Measurements from ENCODE around the gene INHA.

INHA gene

DNA sequence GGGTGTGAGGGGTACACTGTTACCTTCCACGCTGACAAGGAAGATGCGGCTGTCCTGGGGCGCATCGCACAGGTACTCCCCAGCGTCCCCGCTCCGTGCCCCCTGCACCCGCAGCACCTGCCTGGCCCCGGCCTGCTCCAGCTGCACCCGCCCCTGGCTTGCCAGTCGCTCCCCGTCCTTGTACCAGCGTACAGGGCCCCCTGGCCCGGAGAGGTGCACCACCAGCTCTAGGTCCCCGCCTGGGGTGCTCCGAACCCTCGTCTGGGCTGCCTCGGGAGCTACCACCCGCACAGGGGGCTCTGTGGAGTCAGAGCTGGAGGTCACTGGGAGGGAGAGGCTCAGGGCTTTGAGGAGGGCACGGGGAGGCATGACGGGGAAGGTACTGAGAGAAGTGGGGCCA lies 14.8 kb upstream of the INHA start:
- no peak for DNase-seq (ENCODE audit: insufficient read length, low spot score)
- FAIRE-seq, result no peak

DNA sequence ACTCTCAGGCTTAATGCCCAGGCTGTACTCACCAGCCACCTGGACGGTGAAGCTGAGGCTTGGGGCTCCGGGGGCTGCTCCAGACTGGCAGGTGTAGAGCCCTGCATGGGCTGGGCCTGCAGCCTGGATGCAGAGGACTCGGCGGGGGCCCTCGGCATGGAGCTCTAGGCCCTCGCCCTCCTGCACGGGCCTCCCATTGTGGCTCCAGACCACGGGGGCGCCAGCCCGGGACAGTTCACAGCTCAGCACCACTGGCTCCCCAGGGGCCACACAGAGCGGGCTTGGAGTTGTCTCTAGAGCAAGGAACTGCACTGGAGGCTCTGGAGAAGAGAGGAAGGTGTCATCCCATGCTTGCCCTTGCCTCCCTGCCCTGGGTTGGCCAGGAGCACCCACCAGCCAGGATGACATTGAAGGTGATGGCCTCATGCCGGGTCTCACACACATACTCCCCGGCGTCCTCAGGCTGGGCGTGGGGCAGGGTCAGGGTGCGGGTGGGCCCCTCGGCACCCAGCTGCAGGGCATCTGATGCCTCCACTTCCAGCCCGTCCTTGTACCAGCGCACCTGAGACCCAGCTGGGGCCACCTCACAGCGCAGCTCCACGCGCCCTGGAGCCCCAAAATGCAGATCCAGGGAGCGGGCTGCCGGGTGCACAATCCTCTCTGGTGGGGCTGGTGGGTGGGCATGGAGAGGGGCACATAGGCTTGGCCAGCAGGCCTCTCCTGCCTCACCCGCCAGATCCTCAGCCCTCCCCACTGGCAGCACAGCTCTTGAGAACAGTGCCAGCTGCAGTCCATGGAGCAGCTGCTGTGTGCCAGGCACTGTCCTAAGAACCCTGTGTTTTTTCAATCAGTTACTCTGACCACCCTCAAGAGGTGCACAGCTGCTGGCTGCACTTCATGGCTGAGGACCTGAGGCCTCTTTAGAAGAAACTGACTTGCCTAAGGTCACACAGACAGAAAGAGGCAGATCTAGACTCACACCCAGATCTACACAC lies 14.0 kb upstream of the INHA start:
- DNase-seq (ENCODE audit: insufficient read length, low spot score) (no peak), FAIRE-seq (no peak)

DNA sequence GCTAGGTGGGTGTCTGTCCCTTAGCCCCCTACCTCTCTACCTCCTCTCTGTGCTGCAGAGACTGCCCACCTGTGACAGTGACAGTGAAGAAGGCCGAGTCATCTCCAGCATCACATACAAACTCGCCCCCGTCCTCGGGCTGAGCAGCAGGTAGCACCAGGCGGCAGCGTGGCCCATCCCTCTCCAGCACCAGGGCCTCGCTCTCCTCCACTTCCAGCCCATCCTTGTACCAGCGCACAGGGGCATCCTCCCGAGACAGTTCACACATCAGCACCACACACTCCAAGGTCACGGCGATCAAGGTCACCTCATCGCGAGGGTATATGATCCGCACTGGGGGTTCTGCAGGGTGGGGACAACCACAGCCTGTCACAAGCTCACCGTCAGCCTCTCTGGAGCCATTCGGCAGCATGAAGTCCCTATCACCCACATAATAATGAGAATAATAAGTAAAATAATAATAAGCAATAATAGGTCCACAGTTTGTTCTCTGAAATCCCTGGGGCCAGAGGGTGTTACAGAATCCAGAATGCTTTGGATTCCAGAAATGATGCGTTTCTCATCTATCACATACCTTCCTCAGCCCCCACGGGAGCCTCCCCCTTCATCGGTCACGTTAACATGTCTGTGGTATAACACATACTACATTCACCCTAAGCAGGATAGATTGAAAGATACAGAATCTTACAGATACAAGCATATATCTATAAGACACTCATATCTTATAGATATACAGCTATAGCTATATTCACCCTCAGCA lies 12.8 kb upstream of the INHA start:
- DNase-seq (ENCODE audit: insufficient read length, low spot score), result no peak
- FAIRE-seq, result no peak

DNA sequence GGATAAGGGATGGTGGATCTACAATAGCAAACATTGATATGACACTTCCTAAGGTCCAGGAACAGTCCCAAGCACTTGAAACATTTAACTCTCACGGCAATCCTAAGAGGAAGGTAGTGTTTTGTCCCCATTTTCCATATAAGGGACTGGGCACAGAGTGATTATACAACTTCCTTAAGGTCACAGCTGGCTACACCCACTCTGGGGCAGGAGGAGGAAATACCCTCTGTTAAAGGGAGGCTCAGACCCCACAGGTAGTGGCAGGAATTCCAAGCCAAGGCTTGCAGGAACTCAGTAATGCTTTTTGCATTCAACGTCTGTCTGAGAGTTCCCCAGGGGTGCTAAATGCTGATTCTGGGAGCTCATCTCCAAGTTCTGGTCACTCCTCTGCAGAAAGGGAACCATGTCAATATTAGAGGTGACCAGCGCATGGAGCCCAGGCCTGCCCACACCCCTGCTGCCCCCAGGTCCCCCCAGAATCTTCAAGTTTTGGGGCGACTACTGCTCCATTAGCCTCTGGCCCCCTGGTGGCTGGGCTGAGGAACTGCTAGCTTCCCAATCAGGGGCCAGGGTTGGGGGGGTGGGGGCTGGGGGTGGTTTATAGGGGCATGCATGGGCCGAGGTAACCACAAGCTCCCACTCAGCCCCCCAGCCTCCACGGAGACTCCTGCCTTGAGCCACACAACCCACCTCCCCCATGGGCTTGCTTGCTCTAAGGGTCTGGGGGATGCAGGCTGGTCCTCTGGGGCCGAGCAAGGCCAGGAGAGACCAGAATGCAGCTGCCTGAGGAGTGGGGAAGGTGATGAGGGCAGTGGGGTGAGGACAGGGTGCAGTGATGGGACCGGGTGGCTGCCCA lies 11.8 kb upstream of the INHA start:
- DNase-seq (ENCODE audit: insufficient read length, low spot score), result peak; percentile 65
- no peak for FAIRE-seq

DNA sequence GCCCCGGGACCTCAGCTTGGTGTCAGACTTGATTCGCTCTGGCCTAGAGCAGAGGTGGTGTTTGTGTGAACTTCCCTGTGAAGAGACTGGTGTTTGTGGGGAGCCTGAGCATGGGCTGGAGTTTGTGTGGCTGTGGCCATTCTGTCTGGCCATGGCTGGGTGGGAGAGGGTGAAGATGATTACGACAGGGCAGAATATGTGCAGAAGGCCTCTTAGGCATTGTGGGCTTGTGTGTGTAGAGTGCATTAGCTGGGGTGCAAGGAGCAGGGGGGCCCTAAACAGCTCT lies 11.3 kb upstream of the INHA start:
- no peak for FAIRE-seq
- DNase-seq (ENCODE audit: insufficient read length, low spot score), result no peak

DNA sequence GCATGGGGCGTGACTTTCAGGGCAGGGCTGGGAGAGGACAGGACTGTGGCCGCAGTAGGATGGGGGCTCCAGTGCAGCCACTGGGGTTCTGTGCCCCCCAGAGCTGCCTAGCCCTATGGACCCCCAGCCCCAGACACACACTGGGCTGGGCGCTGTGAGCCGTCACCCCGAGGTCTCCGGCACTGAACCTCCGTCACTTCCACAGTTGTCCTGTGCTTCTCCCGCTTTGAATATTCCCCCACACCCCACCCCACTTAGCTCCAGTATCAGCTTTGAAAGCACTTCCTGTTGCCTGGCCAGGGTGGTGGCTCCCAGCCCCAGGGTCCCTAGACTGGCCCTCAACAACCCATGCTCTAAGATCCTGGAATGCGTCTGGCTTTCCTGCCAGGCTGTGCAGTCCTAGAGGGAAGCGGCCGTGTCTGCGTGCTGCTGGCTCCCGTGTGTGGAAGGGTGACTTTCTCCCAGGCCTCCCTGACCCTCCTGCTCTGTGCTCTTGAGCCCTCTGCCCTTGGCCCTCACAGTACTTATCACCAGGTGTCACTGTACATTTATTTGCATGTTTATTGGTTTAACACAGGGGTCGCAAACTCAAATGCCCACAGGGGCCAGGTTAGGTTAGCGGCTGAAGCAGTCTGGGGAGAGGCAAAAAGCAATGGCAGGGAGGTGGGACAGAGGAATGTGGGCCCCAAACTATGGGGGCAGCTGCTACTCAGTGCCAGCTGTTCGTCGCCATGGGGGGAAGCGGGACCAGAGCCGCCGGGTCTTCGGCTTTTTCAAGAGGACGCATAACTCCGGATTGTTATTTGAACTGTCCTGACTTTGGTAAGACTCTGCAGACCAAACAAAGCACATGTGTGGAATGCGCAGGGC lies 10.7 kb upstream of the INHA start:
- DNase-seq (ENCODE audit: insufficient read length, low spot score), result no peak
- FAIRE-seq, result no peak

DNA sequence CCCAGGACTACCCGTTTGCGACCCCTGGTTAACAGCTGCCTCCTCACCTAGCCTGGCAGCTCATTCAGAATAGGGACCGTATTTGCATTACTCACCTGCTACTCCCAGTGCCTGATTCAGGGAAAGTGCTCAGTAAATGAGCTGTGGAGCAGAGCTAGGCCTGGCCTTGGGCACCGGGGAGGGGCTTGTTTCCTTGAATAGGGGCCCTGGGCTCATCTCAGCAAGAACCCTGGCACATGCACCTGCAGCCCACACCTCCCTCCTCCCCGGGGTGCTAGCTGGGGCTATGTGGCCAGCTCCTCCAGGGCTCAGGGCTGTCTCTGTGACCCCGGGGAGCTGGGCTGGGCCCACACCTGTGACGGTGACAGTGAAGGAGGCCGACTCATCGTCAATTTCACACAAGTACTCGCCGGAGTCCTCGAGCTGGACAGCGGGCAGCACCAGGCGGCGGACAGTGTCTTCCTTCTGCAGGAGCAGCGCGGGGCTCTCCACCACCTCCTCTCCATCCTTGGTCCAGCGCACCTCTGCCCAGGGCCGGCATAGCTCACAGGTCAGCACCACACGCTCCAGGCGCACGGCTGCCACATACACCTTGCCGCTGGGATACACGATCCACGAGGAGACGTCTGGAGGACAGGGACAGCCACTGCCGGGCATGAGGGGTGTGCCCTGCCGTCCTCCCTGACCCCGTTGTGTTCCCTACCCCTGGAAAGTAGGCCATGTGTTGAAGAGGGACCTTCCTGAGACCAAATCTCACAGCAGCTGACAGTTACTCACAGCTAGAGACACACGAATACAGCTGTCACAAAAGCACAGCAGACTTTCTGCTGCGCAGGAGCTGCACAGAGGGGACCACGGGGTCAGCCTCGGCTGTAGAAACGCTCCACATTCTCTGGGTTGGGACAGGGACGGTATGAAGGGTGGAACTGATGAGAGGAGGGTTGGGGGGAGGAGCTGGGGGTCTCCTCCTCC lies 9.8 kb upstream of the INHA start:
- DNase-seq (ENCODE audit: insufficient read length, low spot score), result no peak
- no peak for FAIRE-seq

DNA sequence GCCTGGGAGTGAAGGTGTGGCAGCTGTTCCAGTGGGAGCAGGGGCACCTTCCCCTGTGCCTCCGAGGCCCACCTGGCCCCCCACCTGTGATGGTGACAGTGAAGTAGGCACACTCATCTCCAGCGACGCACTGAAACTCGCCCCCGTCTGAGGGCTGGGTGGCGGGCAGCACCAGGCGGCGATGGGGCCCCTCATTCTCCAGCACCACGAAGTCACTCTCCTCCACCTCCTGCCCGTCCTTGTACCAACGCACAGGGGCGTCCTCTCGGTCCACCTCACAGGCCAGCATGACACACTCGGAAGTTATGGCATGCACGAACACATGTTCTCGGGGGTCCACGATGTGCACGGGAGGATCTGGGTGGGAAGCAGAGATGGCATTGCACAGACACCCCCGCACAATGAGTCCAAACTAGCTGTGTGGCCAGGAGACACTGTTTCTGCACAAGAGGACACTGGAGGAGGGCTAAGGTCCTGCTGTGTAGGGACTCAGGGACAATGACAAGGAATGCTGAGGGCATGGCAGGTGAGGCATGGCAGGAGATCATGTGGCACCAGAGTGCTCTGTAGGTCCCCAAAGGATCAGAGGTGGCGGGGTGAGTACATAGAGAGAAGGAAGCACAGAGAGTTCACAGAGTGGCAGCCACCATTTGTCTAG lies 8.7 kb upstream of the INHA start:
- no peak for FAIRE-seq
- no peak for DNase-seq (ENCODE audit: insufficient read length, low spot score)

DNA sequence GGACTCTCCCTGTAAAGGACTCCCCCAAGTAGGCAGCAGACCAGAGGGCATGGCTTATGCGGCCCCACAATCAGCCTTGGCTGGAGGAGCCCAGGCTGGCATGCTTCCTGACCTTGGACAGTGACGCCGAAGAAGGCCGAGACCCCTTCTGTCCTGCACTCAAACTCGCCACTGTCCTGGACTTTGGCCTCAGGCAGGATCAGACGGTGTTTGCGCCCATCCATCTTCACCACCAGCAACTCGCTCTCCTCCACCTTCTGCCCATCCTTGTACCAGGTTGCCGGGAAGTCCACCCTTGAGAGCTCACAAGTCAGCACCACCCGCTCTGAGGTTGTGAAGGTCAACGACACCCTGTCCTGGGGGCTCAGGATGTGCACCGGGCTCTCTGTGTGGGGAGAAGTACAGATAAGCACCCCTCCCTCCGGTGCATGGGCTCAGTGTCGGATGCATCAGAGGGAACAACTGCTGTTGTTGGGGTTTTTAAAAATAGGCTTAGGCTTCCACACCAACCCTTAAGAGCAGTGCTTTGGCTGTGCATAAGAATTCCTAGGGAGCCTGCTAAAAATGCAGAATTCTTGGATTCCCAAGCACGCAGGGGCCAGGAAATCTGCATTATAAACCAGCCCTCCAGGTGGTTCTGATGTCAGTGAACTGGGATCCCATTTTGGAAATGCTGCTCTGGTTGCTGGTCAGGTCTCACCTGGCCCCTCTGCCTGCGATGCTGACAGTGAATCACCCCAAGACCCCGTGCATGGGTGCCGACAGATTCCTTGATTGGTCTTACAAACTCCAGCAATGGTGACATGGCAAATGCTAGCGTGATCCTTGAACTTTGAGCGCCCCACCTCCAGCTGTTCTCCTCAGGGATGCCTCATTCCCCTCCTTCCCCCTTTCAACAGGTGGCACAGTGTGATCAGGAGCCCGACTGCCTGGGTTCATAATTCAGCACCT lies 6.7 kb upstream of the INHA start:
- FAIRE-seq, result no peak
- DNase-seq (ENCODE audit: insufficient read length, low spot score), result no peak

DNA sequence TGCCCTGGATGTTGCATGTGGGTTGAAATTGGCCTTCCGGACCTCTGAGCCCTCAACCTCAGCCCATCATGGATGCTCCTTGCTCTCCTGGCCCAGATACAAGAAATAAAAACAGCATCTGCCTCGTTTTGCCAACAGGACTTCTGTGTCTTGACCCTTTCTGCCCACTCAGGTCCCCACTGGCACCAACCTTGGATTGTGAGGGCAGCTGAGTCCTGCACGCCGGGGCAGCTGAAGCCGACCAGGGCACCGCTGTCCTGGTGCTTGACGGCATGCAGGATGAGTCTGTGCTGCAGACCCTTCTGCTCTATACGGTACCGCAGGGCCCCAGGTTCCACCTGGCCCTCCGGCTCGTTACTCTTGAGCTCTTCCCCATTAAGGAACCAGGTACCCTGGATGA lies 5.5 kb upstream of the INHA start:
- FAIRE-seq (no peak), DNase-seq (ENCODE audit: insufficient read length, low spot score) (no peak)

DNA sequence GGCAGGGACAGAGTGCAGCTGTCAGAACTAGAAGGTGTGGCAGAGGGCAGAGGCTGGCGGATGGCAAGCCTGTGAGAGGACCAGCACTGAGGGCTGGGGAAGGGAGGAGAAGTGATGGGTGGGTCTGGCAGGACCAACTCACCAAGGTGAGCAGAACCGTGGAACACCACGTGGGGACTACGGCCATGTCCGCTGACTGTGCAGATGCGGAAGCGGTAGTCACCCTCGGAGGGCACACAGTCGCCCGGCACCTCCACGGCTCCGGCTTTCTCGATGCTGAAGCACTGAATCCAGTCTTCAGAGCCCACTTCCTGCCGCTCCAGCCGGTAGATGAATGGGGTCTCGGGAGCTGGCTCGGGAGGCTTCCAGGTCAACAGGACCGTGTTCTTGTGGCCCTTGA lies 5.0 kb upstream of the INHA start:
- FAIRE-seq, result no peak

DNA sequence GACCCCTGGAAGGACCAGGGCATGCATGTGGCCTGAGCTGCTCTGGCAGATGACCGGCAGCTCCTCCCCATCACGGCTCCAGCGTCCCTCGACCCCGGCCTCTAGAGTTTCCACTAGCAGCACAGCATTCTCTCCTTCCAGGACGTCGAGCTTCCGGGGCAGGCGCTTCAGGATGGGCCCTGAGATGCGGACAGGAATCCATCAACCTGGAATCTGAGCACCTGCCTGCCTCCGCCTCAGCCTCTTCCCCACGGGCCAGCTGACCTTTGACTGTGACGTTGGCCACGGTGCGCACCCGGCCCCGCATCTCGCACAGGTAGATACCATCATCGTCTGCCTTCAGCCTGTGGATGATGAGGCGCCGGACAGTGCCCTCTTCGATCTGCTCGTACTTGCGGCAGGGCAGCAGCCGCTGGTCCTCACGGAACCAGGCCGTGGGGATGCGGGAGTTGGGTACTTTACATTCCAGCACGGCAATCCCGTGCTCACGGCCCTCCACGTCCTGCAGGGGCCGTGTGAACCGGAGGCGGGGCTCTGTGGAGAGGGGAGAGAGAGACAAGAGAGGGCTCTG lies 4.2 kb upstream of the INHA start:
- DNase-seq (ENCODE audit: insufficient read length, low spot score) (no peak), FAIRE-seq (no peak)

More for the DNA sequence above, 5.0 kb upstream of the INHA start:
- DNase-seq (ENCODE audit: insufficient read length, low spot score), result no peak

DNA sequence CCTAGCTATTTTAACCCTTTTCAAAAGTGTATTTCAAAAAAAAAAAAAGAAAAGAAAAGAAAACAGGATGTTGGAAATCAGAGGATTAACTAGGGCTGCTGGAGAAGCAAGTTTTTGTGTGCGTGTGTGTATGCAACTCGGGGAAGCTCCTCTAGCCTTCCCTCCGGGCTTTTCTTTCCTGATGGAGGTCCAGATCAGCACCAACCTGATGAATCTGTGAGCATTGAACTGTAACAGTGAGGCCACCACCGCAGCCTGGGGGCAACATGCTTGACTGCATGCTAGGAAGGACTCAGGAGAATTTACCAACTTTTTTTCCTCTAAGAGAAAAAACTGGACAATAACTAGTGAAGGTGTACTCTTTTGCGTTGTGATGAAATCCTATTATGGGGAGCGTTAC lies 3.1 kb upstream of the INHA start:
- no peak for FAIRE-seq

DNA sequence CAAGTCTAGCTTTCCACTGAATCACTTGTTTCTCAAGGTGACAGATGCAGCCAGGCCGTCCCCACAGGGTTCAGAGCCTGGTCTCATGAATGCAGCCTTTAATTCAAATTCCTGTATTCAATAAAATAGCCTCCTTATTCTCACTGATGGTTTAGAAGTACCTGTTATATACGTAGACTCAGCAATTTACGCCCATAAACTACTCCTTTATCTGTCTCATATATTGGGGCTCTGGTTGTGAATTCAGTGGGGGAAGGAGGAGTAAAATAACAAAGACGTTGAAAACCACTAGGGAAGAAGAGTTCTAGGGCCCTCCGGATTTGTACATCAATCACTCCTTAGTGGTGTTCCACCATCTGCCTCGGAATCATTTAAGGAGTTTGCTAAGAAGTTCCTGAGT lies 2.5 kb upstream of the INHA start:
- FAIRE-seq, result no peak
- no peak for DNase-seq (ENCODE audit: insufficient read length, low spot score)

More for the DNA sequence above, 3.1 kb upstream of the INHA start:
- DNase-seq (ENCODE audit: insufficient read length, low spot score), result no peak

DNA sequence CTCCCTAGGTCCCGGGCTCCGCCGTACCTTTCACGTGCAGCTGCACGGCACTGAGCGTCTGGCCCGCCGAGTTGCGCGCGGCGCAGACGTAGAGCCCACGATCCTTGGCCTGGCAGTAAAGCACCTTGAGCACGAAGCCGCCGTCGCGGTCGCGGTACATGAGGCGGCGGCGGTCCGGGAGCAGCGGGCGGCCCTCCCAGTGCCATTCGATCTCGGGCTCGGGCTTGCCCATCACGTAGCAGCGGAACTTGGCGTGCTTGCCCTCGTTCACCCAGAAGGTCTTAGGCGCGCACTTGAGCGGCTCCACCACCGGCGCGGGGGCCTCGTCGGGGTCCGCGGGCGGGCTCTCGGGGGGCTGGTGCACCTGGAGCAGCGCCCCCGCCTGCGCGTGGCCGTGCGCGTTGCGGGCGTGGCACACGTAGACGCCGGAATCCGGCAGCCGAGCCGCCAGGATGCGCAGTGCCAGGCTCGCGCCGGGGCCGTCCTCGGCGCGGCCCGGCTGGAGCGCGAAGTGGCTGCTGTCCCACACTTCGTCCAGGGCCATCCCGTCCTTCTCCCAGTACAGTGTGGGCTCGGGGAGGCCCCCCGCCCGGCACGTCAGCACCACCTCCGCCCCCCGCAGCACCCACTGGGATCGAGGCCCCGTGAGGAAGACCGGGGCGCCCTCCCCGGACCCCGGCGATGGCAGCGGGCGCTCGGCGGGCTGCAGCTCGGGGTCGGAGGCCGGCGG lies 1.8 kb upstream of the INHA start:
- DNase-seq (ENCODE audit: insufficient read length, low spot score) (no peak), FAIRE-seq (no peak)

DNA sequence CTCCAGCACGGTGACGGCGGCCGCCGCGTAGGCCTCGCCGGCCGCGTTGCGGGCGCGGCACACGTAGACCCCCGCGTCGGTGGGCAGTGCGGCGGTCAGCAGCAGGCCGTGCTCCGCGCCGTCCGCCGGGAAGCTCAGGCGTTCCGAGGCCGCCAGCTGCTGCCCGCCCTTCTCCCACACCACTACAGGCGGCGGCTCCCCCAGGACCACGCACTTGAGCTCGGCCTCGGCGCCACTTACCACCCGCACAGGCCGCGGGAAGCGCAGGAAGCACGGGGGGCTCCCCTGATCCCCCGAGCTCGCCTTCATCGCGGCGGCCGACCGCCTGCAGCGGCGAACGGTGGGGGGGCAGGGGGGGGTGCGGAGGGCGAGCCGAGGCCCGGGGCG lies 1.2 kb upstream of the INHA start:
- no peak for FAIRE-seq
- no peak for DNase-seq (ENCODE audit: insufficient read length, low spot score)
